Hypothalamus (tissue), 51 donors: ENCODE data around the gene POTEB3.
"Not testable (repeated sequence)": the region's sequence is repeated elsewhere in the genome, so short reads cannot be mapped to it uniquely, and the experiment has no call there.

Experiments used
- DNase-seq, 51 donors: peaks; one replicate each; lab custom pipeline; 2025; lab: John Stamatoyannopoulos, UW

The POTEB3 gene

GRCh38 chr15:21440399-21440798 lies at the start of gene POTEB3:
Gene POTEB3, minus strand, starts transcription at chr15:21440499. Its CDS starts 488 bp downstream, at chr15:21440011.
- DNase-seq: not testable (repeated sequence)

DNA sequence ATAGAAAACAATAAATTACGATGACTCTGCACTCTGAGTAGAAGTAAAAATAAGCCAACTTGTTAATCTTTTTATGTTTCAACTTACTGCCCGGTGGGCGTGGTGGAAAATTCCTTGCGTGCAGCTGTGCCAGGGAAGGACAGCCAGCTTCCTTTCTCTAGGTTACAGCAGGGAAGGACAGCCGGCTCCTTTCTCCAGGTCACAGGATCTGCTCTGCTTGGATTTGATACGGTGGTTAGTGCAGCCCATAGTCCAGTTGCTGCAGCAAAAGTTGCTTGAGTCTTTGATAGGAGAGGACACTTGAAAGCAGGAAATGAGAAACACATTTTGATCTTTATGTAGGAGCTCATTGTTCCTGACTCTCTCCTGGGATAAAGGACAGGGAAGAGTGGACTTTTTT lies 13.4 kb upstream of the POTEB3 start:
- not testable (repeated sequence) for DNase-seq

DNA sequence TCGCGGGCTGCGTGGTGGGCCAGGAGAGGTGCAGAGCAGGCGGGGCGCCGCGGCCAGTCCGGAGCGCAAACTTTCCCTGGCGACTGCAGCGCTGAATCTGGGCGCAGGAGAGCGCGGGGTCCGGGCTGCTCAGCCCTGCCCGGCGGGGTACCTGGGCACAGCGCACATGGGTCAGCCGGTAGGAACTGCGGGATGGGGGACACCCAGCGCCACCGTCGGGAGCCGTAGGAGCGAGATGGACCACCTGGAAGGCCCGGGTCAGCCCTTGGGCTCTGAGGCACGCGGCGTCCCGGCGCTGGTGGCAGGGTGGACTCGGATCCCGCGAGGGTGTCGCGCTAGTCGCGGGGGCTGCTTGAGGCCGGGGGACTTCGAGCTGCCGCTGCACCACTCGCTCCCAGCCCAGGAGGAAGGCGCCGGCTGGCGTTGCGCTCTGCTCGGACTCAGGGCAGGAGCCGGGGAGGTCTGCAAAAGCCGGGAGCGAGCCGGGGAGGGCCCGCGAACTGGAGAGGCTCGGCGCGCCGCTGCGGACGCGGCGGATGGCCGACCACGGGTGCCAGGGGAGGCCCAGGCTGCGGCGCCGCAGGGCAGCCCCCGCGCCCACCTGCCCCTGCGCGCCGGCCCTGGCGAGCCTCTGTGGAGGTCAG lies 11.7 kb upstream of the POTEB3 start:
- not testable (repeated sequence) for DNase-seq

GRCh38 chr15:21451487-21451886 lies 11.2 kb upstream of the POTEB3 start:
- DNase-seq: not testable (repeated sequence)

GRCh38 chr15:21407366-21407765 lies 32.9 kb downstream of the POTEB3 start:
- DNase-seq: not testable (repeated sequence)

DNA sequence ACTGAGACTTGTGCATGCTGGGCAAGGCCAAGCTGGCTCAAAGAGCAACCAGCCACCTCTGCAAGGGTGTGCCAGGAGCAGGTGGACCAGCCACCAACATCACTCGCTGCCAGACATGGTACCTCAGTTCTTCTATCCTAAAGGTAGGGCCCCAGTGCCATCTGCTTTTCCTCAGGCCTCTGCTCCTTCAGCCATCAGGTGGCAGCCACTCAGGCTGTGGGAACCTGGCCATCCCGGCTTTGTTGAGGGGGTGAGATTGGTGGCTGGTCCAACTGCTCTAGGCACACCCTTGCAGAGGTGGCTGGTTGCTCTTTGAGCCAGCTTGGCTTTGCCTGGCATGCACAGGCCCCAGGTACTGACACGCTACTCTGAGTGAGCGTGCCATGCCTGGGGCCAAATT lies 38.8 kb downstream of the POTEB3 start:
- not testable (repeated sequence) for DNase-seq

DNA sequence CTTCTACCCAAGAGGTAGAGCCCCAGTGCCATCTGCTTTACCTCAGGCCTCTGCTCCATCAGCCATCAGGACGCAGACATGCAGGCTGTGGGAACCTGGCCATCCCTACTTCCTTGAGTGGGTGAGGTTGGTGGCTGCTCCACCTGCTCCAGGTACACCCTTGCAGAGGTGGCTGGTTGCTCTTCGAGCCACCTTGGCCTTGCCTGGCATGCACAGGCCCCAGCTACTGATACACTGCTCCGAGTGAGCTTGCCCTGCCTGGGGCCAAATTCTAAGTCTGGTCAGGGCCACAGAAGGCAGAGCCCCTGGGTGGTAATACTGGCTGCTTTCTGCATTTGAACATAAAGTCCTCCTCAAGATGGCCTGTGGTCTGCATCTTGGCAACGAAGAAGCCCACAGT lies 41.2 kb downstream of the POTEB3 start:
- not testable (repeated sequence) for DNase-seq

DNA sequence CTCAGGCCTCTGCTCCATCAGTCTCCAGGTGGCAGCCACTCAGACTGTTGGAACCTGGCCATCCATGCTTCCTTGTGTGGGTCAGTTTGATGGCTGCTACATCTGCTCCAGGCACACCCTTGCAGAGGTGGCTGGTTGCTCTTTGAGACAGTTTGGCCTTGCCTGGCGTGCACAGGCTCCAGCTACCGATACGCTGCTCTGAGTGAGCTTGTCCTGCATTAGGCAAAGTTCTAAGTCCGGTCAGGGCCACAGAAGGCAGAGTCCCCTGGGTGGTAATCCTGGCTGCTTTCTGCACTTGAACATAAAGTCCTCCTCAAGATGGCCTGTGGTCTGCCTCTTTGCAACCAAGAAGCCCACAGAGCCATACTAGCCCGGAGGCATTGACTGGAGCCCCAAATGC lies 41.8 kb downstream of the POTEB3 start:
- DNase-seq: not testable (repeated sequence)

- DNase-seq: not testable (repeated sequence)
Measured at GRCh38 chr15:21397656-21398055, 42.6 kb downstream of the POTEB3 start.

DNA sequence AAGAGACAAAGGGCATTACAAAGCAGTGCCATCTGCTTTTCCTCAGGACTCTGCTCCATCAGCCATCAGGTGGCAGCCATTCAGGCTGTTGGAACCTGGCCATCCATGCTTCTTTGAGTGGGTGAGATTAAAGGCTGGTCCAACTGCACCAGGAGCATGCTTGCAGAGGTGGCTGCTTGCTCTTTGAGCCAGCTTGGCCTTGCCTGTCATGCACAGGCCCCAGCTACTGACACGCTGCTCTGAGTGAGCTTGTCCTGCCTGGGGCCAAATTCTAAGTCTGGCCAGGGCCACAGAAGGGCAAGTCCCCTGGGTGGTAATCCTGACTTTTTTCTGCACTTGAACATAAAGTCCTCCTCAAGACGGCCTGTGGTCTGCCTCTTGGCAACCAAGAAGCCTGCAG lies 43.1 kb downstream of the POTEB3 start:
- not testable (repeated sequence) for DNase-seq

- DNase-seq: not testable (repeated sequence)
Measured at GRCh38 chr15:21385961-21386360, 54.3 kb downstream of the POTEB3 start.

DNA sequence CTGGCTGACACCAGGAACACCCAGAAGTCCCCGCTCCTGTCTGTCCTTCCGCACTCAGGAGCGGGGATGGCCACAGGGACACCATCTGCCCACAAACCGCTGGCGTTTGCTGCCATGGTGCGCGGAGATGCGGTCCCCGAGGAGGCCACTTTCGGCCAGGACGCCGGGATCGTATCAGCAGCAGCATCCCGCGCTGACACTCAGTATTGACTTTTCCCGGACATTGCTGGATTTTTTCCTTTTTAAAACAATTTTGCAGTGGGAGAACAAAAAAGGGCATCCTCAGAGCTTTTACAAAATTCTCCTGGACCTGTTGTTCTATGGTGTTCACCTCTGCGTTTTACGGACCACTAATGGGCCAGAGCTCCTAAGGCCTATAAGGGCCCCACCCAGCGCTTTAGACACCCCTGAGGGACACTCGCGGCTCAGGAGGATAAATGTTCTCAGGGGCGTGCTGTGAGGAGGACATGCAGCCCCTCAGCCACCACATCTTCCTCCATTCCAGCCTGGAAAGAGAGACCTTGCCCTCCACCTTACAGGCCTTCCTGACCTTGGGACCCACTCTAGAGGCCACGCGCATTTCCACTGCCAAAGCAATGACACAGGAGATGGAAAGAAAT lies 56.3 kb downstream of the POTEB3 start:
- not testable (repeated sequence) for DNase-seq

DNA sequence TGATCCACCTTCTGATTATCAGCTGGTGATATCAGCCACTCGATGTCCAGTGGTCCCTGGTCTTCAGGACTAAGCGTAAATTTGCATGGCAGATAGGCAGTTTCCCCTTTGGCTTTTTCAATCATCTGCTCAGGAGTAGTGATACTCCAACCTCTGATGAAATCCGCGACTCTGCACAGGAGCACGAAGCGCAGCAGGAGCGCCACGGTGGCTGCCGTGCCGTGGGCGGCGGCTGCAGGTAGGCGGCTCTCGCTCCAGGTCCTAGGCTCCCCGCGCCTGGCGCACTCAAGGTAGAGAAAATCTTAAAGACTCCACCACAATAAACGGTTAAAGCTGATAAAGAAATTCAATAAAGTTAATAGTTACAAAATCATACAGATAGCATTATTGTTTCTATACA lies 66.6 kb downstream of the POTEB3 start:
- not testable (repeated sequence) for DNase-seq

DNA sequence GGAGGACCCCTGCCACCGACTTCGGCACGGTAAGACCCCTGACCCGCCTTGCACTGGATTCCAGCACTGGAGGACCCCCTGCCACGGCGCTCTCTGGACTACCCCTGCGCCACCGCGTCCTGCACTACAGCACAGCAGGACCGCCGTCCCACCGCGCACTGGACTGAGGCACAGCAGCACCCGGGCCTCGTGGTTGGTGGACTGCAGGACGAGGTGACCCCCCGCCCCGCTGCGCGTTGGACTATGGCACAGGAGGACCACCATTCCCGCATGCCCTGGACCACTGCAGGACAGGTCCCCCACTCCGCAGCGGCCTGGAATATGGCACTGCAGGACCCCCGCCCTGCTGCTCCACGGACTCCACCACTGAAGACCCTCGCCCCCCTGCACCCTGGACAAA lies 71.1 kb downstream of the POTEB3 start:
- not testable (repeated sequence) for DNase-seq

DNA sequence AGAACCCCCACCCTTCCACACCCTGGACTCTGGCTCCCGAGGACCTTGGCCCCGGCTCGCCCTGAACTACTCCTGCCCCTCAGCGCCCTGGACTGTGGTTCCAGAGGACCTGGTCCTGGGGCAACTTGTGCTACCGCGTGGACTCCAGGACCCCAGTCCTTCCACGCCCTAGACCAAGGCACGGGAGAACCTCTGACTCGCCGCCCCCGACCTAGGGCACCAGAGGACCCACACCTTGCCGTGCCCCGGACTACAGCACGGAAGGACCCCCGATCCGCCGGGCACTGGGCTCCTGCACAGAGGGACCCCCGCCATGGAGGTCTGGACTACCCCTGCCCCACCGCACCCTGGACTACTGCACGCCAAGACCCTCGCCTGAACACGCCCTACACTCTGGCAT lies 71.7 kb downstream of the POTEB3 start:
- DNase-seq: not testable (repeated sequence)
